ENCODE data around the gene STYK1. TPM values are rescaled to one million over a fixed set of nuclear protein-coding genes. Genes with fewer than 3 reads are reported as not detected.

STYK1 gene, protein sequence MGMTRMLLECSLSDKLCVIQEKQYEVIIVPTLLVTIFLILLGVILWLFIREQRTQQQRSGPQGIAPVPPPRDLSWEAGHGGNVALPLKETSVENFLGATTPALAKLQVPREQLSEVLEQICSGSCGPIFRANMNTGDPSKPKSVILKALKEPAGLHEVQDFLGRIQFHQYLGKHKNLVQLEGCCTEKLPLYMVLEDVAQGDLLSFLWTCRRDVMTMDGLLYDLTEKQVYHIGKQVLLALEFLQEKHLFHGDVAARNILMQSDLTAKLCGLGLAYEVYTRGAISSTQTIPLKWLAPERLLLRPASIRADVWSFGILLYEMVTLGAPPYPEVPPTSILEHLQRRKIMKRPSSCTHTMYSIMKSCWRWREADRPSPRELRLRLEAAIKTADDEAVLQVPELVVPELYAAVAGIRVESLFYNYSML
- 21.8 and 25.5 TPM in 2 replicates for total RNA-seq

DNA sequence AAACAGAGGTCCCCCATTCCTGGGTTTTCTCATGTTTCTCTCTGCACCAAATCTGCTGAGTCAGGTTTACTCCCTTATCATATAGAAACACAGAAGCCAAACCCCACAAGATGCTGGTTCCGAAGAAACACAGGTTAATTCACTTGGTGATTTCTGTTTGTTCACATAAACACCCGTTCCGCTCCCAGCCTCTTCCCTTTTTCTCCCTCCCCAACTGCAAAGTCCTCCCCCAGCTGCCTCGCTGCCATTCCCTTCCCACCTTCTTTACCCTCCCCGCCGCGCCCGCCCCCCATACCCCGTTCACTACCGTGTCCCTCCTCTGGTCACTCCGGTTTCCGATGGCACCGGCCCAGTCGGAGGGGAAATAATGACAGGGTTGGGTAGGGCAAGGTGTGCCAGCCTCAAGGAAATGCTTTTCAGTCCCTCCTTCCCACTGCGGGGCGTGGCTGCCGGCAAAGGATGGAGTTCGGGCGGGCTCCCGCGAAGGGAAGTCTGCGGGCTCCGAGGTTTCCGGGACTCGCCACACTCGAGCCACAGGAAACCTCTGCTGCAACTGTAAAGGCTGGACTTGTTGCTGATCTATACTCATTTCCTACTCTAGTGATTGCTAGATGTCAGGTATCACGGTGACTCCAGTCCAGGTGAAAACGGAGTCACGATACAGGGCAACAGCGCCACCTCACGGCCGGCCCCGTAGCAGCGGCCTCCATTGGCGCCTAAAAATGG lies at the start of gene STYK1:
Gene STYK1 (minus strand): TSS at position 394 of the 726 bp plus-strand sequence. CDS start 39,434 bp downstream, outside the sequence.
- DNase-seq (ENCODE audit: low read depth, low spot score), result no peak

DNA sequence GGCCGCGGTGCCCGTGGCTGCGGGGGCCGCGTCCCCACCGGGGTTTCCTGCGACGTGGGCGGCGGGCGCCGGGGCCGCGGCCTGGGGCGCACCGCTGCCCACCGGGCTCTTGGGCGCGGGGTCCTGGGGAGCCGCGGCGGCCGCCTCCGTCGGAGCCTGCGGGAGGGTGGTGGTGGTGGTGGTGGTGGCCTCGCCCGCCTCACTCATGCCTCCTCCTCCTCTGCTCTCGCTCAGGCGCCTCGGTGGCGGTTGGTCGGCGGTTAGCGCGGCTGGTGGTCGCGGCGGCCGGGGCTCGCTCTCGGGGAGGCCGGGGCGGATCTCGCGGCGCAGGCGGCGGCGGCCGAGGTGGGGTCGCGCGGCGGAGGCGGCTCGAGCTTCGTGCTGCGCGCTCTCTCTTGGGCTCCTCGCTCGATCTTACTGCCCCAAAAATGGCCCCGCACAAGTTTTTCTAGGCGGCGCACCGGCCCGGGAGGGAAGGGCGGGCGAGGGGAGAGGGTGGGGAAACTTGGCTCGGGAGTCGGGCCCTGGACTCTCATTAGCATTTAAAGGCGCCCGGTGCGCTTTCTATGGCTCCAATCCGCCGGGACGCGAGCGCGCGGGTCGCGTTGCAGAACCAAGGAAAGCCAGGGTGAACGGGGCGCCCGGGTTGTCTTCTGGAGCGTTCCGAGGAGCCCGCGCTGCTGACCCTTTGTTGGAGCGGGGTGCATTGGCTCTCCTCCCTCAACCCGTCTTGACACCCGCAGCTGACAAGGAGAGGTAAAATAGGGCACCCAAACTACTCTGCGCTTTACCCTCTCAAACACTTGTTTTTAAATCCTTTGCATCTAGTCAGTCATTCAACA lies 49.3 kb upstream of the STYK1 start, which contains the start of gene YBX3:
Gene YBX3 (minus strand): TSS at position 419 of the 842 bp plus-strand sequence. CDS start 212 bp downstream, at position 207.
- peak; percentile 48 for DNase-seq (ENCODE audit: low read depth, low spot score)

DNA sequence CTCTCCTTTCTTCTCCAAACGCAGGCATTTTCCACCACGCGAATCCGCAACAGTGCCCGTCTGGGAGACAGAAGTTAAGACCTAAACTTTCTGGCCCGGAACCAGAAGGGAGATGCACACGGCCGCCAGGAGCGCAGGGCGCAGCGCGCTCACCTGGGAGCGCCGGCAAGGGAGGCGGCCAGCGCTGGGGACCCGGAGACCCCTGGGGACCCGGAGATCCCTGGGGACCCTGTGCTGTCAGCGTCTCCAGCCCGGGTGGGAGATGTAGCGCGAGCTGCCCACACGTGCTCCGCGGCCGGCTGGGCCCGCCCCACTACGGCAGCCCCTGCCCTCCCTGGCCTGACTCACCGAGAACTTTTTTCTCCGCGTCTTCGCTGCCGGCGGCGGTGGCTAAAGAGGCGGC lies 48.7 kb upstream of the STYK1 start:
- DNase-seq (ENCODE audit: low read depth, low spot score), result no peak

DNA sequence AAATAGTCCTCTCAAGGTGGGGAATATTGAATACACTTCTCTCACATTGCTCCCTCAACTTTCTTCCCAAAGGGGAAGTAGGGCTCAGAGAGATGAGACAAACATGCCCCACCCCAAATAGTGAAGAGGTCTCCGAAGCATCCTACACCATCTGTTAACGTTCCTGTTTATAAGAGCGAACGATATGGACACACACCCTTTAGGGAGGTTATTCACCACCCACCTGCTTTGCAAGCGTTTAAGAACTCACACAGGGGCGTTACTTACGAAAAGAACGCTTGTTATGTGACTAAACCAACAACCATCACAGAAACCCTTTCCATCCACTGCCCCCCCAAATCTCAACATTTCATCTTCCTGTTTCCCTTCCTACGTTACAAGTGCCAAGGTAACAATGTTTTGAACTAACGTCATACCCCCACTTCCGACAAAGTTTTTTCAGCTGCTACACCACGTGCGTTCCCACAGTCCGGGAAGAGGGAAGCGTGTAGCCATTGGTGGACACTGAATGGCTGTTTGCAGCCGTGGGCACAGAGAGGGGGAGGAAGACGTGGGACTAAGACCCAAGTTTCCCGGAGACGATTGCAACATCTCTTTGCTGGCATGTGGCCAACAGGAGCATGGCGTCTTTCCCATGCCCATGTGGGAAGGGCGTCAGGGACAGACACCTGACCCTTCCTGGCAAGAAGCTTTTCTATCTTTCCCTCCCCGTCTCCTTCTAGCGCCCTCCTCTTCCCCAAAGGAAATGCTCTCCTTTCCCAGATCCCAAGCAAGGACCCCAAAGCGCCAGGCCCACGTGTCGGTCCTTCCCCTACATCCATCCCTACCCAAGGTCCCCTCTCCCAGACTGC lies 48.0 kb upstream of the STYK1 start:
- DNase-seq (ENCODE audit: low read depth, low spot score), result peak; percentile 98

DNA sequence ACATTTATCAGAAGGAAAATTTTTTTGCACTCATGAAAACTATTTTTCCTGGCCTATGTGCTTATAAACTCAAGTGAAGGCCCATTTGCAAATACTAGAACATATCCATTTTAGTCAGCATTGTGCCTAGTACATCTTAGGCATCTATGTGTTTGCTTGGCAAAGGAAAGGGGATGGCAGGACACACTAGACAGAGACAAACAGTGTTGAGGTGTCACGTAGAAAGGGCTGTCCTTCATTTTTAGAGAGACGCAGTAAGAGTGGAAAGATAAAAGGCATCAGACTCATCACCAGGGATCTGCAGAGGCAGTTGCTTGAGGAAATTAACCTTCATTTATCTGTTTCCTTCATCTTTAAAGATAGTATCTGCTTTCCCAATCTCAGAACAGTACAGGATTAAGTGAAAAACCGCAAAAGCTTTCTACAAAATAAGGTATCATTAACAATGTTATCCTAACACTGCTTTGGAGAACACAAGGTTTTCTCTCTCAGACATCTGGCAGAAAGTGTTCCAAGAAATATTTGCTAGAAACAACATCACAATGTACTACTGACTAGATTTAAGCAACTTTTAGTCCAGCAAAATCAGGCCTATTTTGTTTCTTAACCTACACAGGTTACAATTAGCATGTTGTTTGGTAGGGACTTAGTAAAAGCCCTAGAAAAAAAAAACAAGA lies 47.3 kb upstream of the STYK1 start:
- DNase-seq (ENCODE audit: low read depth, low spot score), result no peak

DNA sequence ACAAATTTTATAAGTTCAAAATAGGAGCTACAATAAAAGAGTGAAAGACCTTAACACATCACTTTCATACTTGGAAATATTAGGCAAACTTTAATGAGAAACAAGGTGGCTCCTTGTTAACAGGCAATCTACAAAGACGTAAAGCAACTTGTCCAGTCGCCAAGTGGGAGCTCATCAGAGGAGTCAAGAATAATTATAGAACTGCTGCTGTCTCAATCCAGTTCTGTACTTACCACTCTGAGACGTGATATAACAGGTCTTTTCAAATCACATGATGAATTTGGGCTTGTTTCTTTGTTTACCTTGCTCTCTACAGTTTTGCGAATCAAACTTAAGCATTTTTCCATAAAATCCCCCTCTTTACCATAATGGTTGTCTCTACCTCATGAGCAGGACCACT lies 45.6 kb upstream of the STYK1 start:
- no peak for DNase-seq (ENCODE audit: low read depth, low spot score)

DNA sequence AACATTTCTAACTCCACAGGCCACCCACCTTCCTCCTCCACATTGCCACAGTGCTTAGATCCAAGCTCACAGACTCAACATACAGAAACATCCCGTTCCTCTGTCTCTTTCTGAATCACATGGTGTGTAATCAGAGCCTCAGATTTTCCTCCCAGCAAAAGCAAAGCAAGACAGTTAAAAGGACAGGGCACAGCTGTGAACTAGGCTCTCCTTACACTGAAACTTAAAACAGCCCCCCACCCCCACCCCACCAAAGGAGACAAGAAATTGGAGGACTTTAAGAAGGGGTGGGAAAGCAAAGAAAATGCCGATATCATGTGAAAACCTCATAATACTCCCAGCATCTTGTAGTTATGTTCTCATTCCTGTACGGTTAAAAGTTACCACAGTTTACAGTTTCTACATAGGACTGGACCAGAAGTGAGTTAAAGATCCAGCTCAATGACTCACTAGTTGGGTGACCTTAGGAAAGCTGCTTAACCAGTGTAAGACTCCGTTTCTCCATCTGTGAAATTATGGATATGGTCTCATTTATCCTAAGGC lies 44.5 kb upstream of the STYK1 start:
- no peak for DNase-seq (ENCODE audit: low read depth, low spot score)

DNA sequence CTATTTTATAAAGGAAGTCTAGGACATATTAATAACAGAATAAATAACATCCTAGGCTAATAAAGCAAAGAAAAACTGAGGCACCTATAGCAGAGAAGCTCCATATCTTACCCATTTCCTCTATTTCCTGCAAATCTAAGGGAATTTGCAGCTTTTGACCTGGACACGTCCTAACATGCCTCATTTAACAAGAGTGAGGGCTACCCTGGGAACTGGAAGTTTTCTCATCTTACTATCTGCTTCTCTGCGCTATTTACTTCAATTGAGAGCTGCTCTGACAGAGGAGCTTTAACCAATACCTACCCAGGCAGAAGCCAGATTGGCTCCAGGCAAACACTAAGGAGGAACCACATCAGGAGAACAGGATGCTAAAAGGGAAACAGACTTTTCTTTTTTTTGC lies 43.6 kb upstream of the STYK1 start:
- peak; percentile 49 for DNase-seq (ENCODE audit: low read depth, low spot score)

DNA sequence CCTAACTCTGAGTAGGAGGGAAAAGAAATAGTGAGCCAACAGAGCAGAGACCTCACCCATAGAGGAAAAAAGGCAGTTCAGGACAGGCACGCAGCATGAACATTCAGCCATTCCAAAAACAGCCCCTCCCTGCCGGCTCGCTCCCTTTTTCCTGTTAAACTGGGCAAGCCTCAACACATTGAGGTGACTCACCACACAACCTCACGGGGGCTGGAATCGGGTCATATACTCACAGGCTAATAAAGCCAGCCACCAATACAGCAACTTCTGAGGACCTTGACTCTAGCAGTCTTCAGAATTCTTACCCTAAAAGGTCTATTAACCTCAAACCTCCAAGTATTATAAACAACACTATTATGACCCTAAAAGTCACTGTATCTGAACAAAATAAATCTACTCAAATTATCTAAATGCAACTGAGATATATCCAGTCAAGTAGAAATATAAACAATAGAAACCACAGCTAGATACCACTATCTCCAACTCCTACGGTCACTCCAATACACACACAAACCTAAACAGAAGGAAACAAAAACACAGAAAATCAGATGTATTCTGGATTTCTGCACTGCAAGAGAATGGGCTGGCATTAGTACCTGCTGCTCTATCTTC lies 43.0 kb upstream of the STYK1 start:
- DNase-seq (ENCODE audit: low read depth, low spot score), result peak; percentile 83

DNA sequence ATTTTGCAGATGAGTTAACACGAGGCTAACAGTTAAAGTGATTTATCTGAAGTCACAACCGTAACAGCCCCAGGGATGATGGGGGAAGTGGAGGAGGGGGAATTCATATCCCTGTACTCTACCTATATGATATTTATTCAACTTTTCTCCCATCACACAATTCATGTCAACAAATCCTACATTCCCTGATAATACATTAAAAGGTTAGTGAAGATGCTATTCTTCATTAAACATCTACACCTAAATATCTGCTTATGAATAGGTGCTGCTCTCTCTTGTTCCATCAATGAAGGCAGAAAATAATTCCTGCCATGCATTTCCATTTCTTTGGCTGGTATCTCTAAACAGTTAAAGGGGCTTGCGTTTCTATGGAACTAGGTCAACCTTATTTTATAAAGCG lies 42.4 kb upstream of the STYK1 start:
- DNase-seq (ENCODE audit: low read depth, low spot score), result no peak

DNA sequence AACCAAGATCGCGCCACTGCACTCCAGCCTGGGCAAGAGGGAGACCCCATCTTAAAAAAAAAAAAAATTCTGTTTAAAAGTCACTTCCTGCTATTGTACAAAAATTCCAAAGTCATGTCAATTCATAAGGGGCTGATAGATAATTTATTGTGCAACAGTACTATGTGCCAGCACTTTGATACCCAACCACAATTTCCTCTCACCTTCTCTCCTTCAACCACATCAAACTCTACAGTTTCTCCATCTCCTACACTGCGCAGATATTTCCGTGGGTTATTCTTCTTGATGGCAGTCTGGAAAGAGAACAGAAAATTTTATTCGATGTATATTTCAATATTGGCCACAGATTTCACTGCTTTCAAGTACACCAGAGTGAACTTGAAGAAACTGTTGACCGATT lies 41.6 kb upstream of the STYK1 start:
- no peak for DNase-seq (ENCODE audit: low read depth, low spot score)

DNA sequence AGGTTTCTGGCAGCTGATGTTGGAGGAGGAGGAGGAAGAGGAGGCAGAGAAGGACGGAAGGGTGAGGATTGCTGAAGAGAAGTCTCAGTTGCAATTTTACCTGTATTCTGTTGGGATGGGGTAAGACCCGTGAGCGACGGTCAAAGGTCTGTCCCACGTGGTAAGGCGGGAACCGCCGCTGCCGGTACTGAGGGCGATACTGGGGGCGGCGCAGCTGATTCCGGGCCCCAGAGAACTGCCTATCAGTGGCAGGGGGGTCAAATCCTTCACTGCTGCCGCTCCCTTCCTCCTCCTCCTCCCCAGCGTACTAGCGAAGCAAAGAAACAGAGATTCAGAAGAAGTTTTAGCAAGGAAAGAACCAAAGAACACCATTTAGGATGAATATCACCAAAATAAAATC lies 36.0 kb upstream of the STYK1 start:
- DNase-seq (ENCODE audit: low read depth, low spot score), result no peak

DNA sequence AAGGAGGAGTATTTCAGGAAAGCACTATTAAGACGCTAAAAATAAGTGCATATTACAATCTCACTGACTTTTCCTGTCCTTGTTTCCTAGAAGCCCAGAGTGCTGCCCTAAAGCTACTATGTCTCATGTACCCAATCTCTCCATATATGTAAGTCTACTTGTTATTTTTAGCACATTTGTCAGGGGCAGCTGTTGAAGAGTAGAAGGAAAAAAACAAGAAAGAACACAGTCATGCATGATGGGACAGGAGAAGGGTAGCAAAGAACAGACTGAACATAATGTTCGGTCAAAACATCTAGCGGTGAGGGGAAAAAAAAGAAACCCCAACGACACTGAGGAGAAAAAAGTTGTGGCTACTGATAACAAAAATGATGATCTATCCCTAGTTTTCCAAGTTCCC lies 35.0 kb upstream of the STYK1 start:
- no peak for DNase-seq (ENCODE audit: low read depth, low spot score)

DNA sequence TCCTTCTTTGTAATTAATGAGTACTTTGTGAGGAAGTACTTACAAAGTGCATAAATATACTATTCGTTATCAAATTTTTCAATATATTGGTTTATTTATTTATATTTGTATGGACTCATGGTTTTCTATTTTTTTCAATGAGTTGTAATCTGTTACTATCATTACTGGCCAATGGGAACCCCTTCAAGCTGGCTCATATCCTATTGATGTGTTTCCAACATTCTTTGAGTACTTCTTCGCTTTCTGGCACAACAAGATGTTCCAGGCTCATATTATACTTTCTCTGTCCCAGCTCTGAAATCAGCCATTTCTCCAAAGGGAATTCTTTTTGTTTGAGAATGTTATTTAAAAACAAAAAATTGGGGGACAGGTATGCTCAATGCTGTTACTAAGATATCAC lies 31.8 kb upstream of the STYK1 start:
- DNase-seq (ENCODE audit: low read depth, low spot score), result no peak

DNA sequence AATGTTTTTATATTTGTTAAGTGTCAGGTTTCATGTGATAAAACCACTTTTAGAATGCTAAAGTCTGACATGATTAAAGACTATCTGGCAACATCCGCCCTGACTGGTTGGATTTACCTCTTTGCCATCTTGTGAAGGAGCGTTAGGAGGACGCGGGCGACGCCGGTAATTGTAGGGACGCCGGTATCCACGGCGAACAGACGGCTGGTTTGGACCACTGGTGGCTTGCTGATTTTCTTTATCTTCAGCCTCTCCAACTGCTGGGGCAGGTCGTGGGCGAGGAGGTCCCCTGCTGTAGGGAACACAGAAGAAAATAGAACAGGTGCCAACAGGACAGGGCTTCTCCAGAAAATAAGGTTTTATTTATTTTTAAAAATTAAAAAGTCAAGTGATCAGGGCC lies 28.0 kb upstream of the STYK1 start:
- DNase-seq (ENCODE audit: low read depth, low spot score), result no peak

DNA sequence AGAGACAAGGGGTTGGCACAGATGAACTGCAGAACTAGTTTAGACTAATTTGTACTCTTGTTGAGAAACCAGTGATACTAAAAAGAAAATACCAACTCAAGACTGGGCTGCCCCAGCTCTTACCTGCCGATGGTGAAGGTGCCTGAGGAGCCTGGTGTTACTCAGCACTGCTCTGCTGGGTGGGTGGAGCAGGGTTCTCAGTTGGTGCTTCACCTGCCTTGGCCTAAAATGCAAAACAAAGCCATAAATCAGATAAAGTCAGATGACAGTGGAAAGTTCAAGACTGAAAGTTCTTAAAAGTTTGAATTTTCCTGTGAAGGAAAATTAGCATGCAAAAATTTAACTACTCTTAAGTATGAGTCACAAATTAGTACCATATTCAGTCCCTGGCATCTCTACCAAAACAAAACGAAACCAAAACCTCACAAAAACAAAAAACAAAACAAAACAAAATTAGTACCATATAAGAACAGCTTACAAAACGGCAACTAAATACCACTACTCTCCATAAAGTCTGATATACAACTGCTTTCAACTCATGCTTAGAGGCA lies 27.4 kb upstream of the STYK1 start:
- DNase-seq (ENCODE audit: low read depth, low spot score), result no peak

DNA sequence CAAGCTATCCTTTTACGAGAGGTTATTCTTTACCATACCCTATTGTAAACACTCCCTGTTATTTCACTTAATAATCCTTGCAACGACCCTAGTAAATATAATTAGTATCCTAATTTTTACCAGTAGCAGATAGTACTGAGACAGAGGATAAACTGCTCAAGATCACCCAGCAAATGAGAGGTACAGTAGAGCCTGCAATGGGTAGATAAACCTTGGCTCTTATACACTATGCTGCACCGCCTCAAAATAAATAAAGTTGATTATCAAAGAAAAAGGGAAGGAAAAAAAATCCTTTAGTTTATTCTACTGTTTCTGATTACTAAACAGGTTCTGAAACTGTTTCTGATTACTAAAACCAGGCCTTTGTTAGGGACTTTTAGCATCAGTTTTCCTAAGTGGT lies 26.7 kb upstream of the STYK1 start:
- no peak for DNase-seq (ENCODE audit: low read depth, low spot score)

DNA sequence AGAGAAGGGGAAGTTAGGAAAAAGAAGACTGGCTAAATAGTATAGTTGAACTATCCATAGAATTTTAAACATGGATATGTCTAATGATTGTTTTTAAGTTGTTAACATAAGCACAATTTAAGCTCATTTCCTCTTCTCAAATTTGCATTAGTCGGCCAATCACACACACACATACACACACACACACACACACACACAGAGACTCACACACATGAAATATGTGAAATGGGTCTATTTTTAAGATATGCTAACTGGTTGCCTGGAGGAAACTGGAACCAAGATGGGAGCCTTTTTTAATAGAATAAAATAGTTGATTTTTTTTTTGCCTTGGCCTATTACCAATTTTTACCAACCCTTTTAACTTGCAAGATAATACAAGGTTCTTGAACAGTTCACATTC lies 24.0 kb upstream of the STYK1 start:
- DNase-seq (ENCODE audit: low read depth, low spot score), result no peak

DNA sequence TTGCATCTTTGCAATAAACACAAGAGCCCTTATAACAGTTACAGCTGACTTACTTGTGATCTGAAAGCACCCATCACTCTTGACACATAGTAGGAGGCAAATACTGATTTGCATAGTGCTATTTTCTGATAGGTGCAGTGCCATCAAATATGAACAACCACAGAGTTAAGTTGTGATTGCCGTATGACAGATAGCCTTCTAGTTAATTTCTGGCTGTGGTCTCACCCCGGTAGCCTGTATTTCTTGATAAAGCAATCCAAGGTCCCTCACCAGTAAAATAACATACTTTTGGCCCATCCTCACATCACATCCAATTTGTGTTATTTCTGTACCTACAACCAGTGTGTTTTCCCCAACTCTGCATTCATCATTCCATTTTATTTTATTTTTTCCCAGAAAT lies 23.3 kb upstream of the STYK1 start:
- DNase-seq (ENCODE audit: low read depth, low spot score), result no peak
